ENCODE results near the gene PPP2R1A.

DNA sequence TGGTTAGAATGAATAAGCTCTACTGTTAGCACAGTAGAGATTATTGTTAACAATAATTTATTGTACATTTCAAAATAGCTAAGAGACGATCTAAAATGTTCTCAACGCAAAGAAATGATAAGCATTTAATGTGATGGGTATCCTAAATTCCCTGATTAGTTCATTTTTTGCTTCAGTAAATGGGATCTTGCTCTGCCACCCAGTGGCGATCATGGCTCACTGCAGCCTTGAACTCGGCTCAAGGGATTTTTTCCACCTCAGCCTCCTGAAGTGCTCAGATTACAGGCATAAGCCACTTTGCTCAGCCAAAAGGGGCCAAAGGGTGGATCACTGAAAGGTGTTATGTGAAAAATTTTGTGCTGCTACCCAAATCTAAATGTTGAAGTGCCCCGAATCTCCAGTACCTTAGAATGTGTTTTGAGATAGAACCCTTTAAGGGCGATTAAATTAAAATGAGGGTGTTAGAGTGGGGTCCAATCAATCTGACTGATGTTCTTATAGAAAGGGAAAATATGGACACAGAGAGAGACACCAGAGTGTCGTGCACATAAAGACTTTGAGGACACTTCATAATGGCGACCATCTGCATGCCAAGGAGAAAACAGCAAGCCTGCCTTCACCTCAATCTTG lies 48.0 kb downstream of the PPP2R1A start:
- no peak for TF ChIP-seq EZH2 (conservative IDR thresholded peaks at IDR 0.05; ENCODE audit: low read depth, low read length)
- TF ChIP-seq, protein P1, sequence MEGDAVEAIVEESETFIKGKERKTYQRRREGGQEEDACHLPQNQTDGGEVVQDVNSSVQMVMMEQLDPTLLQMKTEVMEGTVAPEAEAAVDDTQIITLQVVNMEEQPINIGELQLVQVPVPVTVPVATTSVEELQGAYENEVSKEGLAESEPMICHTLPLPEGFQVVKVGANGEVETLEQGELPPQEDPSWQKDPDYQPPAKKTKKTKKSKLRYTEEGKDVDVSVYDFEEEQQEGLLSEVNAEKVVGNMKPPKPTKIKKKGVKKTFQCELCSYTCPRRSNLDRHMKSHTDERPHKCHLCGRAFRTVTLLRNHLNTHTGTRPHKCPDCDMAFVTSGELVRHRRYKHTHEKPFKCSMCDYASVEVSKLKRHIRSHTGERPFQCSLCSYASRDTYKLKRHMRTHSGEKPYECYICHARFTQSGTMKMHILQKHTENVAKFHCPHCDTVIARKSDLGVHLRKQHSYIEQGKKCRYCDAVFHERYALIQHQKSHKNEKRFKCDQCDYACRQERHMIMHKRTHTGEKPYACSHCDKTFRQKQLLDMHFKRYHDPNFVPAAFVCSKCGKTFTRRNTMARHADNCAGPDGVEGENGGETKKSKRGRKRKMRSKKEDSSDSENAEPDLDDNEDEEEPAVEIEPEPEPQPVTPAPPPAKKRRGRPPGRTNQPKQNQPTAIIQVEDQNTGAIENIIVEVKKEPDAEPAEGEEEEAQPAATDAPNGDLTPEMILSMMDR (CRISPR knock-in tag; IDR thresholded peaks at IDR 0.05): peak; percentile 85
- TF ChIP-seq MAFK (conservative IDR thresholded peaks at IDR 0.05 in 1 of 2, IDR thresholded peaks at IDR 0.05 in 1 of 2; ENCODE audit: low read length in 2 of 2): no peak
- TF ChIP-seq CENPT (CRISPR knock-in tag; IDR thresholded peaks at IDR 0.05; ENCODE audit: low read depth): no peak
- no peak for TF ChIP-seq ZNF343 (CRISPR knock-in tag; IDR thresholded peaks at IDR 0.05)
- TF ChIP-seq RAD21 (CRISPR knock-in tag; IDR thresholded peaks at IDR 0.05): peak; percentile 69
- TF ChIP-seq, protein P2, sequence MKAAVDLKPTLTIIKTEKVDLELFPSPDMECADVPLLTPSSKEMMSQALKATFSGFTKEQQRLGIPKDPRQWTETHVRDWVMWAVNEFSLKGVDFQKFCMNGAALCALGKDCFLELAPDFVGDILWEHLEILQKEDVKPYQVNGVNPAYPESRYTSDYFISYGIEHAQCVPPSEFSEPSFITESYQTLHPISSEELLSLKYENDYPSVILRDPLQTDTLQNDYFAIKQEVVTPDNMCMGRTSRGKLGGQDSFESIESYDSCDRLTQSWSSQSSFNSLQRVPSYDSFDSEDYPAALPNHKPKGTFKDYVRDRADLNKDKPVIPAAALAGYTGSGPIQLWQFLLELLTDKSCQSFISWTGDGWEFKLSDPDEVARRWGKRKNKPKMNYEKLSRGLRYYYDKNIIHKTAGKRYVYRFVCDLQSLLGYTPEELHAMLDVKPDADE (CRISPR knock-in tag; IDR thresholded peaks at IDR 0.05): no peak
- no peak for TF ChIP-seq NR2F2 (IDR thresholded peaks at IDR 0.05; ENCODE audit: borderline replicate concordance, low read depth)
- no peak for TF ChIP-seq CCAR2 (optimal IDR thresholded peaks at IDR 0.05; ENCODE audit: low read depth, low read length)
- TF ChIP-seq TBL1XR1 (IDR thresholded peaks at IDR 0.05; ENCODE audit: borderline replicate concordance, low read length, partially characterized antibody): no peak
- TF ChIP-seq, protein P3, sequence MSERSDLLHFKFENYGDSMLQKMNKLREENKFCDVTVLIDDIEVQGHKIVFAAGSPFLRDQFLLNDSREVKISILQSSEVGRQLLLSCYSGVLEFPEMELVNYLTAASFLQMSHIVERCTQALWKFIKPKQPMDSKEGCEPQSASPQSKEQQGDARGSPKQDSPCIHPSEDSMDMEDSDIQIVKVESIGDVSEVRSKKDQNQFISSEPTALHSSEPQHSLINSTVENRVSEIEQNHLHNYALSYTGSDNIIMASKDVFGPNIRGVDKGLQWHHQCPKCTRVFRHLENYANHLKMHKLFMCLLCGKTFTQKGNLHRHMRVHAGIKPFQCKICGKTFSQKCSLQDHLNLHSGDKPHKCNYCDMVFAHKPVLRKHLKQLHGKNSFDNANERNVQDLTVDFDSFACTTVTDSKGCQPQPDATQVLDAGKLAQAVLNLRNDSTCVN (CRISPR knock-in tag; IDR thresholded peaks at IDR 0.05; ENCODE audit: borderline replicate concordance): no peak

Data from HepG2 (cell line).